HG03521 (cell line): ENCODE data around the gene NUP62.
A peak's percentile ranks its signal among the peaks of the same experiment; 100 is the strongest.

ENCODE experiments used
- ATAC-seq: cut with Tn5 transposase; IDR thresholded peaks from one replicate; pipeline ENCODE4 v1.9.1; 2021; ENCODE audit warnings: mild to moderate bottlenecking, moderate library complexity; ENCODE audit not compliant: unreplicated experiment

NUP62 gene

GRCh38 chr19:49882643-49883042 lies 46.7 kb downstream of the NUP62 start:
- no peak for ATAC-seq

- no peak for ATAC-seq
Measured at GRCh38 chr19:49881672-49882394, 47.5 kb downstream of the NUP62 start.

GRCh38 chr19:49881186-49881585 lies 48.1 kb downstream of the NUP62 start:
- ATAC-seq: no peak

- ATAC-seq: no peak
Measured at GRCh38 chr19:49880162-49880869, 49.0 kb downstream of the NUP62 start.

GRCh38 chr19:49879243-49879963 lies 49.9 kb downstream of the NUP62 start:
- ATAC-seq: no peak

- no peak for ATAC-seq
Measured at GRCh38 chr19:49878744-49879070, 50.6 kb downstream of the NUP62 start.

- ATAC-seq: peak; percentile 46
Measured at GRCh38 chr19:49877879-49878743, 51.2 kb downstream of the NUP62 start.

GRCh38 chr19:49877020-49877878 lies 52.1 kb downstream of the NUP62 start, which contains the start of the genes AKT1S1 and TBC1D17:
Gene AKT1S1 (minus strand): TSS chr19:49877355. CDS start chr19:49873295, 4,060 bp downstream.
Gene TBC1D17 (plus strand): TSS chr19:49877702. CDS start chr19:49877724, 22 bp downstream.
- peak; percentile 52 for ATAC-seq

GRCh38 chr19:49876422-49877019 lies 52.8 kb downstream of the NUP62 start:
- ATAC-seq: peak; percentile 41

GRCh38 chr19:49875857-49876421 lies 53.4 kb downstream of the NUP62 start:
- no peak for ATAC-seq

- no peak for ATAC-seq
Measured at GRCh38 chr19:49875177-49875576, 54.1 kb downstream of the NUP62 start.

- no peak for ATAC-seq
Measured at GRCh38 chr19:49874503-49875157, 54.7 kb downstream of the NUP62 start.

- no peak for ATAC-seq
Measured at GRCh38 chr19:49873834-49874233, 55.5 kb downstream of the NUP62 start.

- no peak for ATAC-seq
Measured at GRCh38 chr19:49873129-49873521, 56.2 kb downstream of the NUP62 start.

GRCh38 chr19:49872245-49873128 lies 56.8 kb downstream of the NUP62 start:
- ATAC-seq: no peak

GRCh38 chr19:49871349-49871985 lies 57.8 kb downstream of the NUP62 start:
- ATAC-seq: no peak

GRCh38 chr19:49870309-49870901 lies 58.9 kb downstream of the NUP62 start:
- no peak for ATAC-seq
